Cardiac muscle cell (in vitro differentiated cells and primary cell): ENCODE measurements around the gene SPINT2. TPM values are rescaled to one million over a fixed set of nuclear protein-coding genes. Genes with fewer than 3 reads are reported as not detected.
"Not testable (repeated sequence)": the region's sequence is repeated elsewhere in the genome, so short reads cannot be mapped to it uniquely, and the experiment has no call there.

Experiments used
- DNase-seq, 2 donors: peaks; one replicate each; pipeline versions ENCODE4 v3.0.0 to v3.0.0-alpha.2; 2010 to 2017; ENCODE audit warnings: low read depth in 1 of 2, low spot score in 1 of 2
- H3K27ac ChIP-seq: fragments of 200-600 bp; sonication (generic); 2 replicates; pipeline ENCODE4 v1.5.1; 2016
- H3K27me3 ChIP-seq: fragments of 200-600 bp; sonication (generic); 2 replicates; pipeline ENCODE4 v1.6.0; 2016; ENCODE audit warnings: control low read depth
- H3K36me3 ChIP-seq: fragments of 200-600 bp; sonication (generic); 2 replicates; pipeline ENCODE4 v1.5.1; 2016; ENCODE audit warnings: control low read depth
- H3K4me1 ChIP-seq: fragments of 200-600 bp; sonication (generic); 2 replicates; pipeline ENCODE4 v1.8.1; 2017; ENCODE audit warnings: low read depth, mild to moderate bottlenecking, mixed run types
- H3K4me3 ChIP-seq: fragments of 200-600 bp; sonication (generic); 2 replicates; pipeline ENCODE4 v1.5.1; 2016; ENCODE audit warnings: mild to moderate bottlenecking
- H3K9me3 ChIP-seq: fragments of 200-600 bp; sonication (generic); 2 replicates; pipeline ENCODE4 v1.5.1; 2017; ENCODE audit warnings: low read depth, mild to moderate bottlenecking, control low read depth
- polyA plus RNA-seq: library from polyadenylated mRNA; unstranded; fragments of >200 nt; fragmentation: Nextera tagmentation; extraction: Ambion mirVana; gene quantifications from 2 replicates; pipeline ENCODE4 v1.2.1, GENCODE V29; 2016
- total RNA-seq: library from RNA; depleted of rRNA; stranded (reverse); fragments of >200 nt; gene quantifications from 2 replicates; pipeline ENCODE4 v1.2.3, GENCODE V29; 2016
- TF ChIP-seq, protein P1 (sequence below): IDR thresholded peaks from 2 replicates; pipeline ENCODE4 v1.5.1; 2012; ENCODE audit warnings: low read depth, mild to moderate bottlenecking, low read length

Gene SPINT2
- total and polyA plus RNA-seq, 2 experiments from 2014 or later = 420 to 455 TPM

DNA sequence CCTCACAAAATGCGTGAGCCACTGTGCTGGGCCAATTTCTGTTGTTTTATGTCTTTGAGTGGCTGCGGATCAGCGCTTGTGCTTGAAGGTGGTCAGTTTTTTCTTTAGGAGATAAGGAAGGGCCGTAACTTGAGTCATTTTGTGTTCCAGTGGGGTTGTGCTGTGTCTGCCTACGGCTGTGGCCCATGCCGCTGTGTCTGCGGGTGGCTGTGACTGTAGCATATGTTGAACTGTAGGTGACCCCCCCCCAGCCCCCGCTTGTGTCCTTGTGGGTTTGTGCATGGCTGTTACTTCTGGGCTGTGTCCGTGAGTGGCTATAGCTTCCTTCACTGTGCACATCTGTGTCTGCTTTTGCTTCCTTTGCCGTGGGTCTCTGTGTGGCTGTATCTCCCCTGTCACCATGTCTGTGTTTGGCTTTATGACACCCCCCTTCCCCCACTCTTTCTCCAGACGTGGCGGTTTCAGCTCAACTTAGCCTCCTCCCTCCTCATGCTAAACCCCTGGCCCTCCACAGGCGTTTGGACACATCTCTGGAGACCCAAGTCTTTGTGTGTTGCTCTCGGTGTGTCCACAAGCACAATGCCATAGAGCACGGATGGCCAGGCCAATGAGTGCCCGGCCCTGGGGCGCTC is 8.9 kb upstream of the SPINT2 start:
- DNase-seq = peak in 1 of 2 donors; percentile 56
- Histone ChIP-seq H3K27ac (peak overlapping the region; percentile 34), H3K36me3 (no peaks in the 10 kb centered on the region), H3K27me3 (no peaks in the 10 kb centered on the region), H3K9me3 (no peaks in the 10 kb centered on the region), H3K4me1 (peaks cover 24% of the 10 kb centered on the region), H3K4me3 (peak overlapping the region; percentile 43)
- TF ChIP-seq, protein P1, sequence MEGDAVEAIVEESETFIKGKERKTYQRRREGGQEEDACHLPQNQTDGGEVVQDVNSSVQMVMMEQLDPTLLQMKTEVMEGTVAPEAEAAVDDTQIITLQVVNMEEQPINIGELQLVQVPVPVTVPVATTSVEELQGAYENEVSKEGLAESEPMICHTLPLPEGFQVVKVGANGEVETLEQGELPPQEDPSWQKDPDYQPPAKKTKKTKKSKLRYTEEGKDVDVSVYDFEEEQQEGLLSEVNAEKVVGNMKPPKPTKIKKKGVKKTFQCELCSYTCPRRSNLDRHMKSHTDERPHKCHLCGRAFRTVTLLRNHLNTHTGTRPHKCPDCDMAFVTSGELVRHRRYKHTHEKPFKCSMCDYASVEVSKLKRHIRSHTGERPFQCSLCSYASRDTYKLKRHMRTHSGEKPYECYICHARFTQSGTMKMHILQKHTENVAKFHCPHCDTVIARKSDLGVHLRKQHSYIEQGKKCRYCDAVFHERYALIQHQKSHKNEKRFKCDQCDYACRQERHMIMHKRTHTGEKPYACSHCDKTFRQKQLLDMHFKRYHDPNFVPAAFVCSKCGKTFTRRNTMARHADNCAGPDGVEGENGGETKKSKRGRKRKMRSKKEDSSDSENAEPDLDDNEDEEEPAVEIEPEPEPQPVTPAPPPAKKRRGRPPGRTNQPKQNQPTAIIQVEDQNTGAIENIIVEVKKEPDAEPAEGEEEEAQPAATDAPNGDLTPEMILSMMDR = no peak

DNA sequence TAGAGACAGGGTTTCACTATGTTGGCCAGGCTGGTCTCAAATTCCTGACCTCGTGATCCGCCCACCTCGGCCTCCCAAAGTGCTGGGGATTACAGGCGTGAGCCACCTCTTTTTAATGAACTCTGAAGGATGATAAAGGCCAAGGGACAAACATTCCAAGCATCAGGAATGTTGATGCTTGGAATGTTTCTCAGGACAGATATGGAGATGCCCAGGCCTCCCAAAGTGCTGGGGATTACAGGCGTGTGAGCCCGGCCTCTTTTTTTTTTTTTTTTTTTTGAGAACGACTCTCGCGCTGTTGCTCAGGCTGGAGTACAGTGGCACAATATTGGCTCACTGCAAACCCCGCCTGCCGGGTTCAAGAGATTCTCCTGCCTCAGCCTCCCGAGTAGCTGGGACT is 2.4 kb upstream of the SPINT2 start:
- H3K4me1 ChIP-seq, H3K36me3 ChIP-seq, H3K4me3 ChIP-seq, H3K27me3 ChIP-seq, DNase-seq, H3K9me3 ChIP-seq, H3K27ac ChIP-seq: not testable (repeated sequence)

DNA sequence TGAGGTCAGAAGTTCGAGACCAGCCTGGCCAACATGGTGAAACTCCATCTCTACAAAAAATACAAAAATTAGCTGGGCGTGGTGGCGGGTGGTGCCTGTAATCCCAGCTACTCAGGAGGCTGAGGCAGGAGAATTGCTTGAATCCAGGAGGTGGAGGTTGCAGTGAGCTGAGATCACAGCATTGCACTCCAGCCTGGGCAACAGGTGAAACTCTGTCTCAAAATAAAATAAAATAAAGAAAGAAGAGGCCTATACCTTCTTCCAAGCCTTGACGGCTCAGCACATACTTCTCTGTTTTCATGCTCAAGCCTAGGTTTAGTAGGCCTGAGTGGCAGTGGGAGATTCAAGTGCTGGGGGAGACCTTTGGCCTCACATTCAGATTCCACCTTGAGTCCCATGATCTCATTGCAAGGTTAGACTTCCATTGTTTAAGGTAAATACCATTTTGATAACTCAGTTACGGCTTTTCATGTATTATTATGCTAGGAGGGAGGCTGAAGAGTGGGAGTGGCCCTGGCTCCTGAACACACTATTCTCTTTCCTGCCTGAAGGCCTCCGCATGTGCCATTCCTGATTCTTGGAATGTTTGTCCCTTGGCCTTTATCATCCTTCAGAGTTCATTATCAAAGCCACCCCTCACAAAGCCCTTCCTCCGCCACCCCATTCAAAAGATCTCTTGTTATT is 1.6 kb upstream of the SPINT2 start:
- DNase-seq = no peak
- H3K4me3 ChIP-seq = no peak overlapping the region
- peaks cover 16% of the 10 kb centered on the region for H3K4me1 ChIP-seq
- no peaks in the 10 kb centered on the region for H3K27me3 ChIP-seq
- no peaks in the 10 kb centered on the region for H3K9me3 ChIP-seq
- no peak overlapping the region for H3K27ac ChIP-seq
- H3K36me3 ChIP-seq = no peaks in the 10 kb centered on the region
- TF ChIP-seq, protein P1 = no peak

DNA sequence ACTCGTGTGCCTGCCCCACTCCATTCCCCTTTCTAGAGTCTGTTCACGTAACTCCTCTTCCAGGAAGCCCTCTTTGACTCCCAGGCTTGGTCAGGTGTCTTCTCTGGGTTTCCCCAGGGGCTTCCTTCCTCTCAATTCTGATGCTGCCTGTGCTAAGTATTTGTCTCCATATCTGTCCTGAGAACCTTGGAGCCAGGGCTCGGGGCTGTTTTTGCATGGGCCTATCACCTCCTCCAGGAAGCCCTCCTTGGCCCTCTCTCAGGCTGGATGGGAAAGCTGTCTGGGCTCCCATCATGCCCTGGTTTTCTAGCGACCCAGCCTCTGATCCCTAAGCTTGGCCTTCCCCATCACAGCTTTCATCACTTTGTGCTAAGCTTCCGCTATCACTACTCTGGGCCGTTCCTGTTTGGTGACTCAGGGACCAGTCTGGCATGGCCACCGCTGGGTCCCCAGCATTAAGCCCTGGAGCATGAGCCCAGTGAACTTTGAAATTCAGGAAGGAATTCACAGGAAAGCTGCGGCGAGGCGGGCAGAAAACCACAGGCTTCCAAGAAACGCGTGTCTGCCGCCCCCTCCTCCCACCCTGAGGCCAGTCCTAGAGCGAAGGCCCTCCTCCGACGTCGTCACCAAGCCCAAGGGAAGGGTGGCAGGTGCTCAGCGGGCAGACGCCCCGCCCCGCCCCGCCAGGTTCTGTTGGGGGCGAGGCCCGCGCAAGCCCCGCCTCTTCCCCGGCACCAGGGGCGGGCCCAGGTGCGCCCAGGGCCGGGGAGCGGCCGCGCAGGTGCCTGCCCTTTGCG is 486 bp upstream of the SPINT2 start:
- TF ChIP-seq, protein P1 = no peak
- Histone ChIP-seq H3K4me3 (peak overlapping the region; percentile 49), H3K4me1 (peaks cover 27% of the 10 kb centered on the region), H3K36me3 (no peaks in the 10 kb centered on the region), H3K27me3 (no peaks in the 10 kb centered on the region), H3K27ac (peak overlapping the region; percentile 87), H3K9me3 (no peaks in the 10 kb centered on the region)
- peak in 1 of 2 donors; percentile 69 for DNase-seq

DNA sequence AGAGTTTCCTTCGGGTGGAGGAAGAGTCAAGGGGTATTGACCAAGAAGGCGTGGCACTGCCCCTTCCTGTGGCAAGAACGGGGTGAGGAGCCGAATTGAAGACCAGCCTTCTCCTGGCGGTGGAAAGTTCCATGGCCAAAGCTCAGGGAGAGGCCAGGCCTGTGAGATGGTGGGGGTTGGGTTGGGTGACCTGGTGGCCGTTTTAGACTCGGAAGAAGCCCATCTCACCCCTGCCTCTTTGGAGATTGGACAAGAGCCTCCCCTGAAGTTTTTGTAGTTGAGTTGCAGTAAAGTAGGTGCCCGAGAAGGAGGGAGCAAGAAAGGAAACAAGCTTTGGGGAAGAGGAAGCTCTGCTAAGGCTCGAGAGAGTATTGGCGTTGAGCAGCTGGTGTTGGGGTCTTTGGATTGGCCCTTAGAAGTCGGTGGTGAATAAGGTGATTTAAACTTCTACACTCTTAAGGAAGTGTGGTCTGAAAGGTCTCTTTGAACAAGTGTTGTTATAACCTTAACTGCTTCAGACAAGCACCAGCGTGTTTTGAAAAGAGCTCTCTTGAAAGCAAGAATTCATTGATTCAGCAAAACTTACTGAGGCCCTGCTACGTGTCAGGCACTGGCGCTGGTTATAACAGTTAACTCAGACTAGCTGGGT is 964 bp downstream of the SPINT2 start:
- no peaks in the 10 kb centered on the region for H3K9me3 ChIP-seq
- peak overlapping the region; percentile 87 for H3K27ac ChIP-seq
- TF ChIP-seq, protein P1 = no peak
- peak in 1 of 2 donors; percentile 30 for DNase-seq
- H3K36me3 ChIP-seq = no peaks in the 10 kb centered on the region
- H3K4me3 ChIP-seq = peak overlapping the region; percentile 49
- no peaks in the 10 kb centered on the region for H3K27me3 ChIP-seq
- H3K4me1 ChIP-seq = peaks cover 36% of the 10 kb centered on the region
